NCI-H460 (cell line): ENCODE data around the gene ARHGAP26. TPM values are rescaled to one million over a fixed set of nuclear protein-coding genes. Genes with fewer than 3 reads are reported as not detected.

Experiments used
- DNase-seq: peaks from one replicate; pipeline ENCODE4 v3.0.0-alpha.2; 2016; ENCODE audit warnings: low read depth; ENCODE audit errors: extremely low read depth
- total RNA-seq: library from RNA; depleted of rRNA; stranded (reverse); fragments of >200 nt; shearing (Covaris generic); gene quantifications from 2 replicates; pipeline ENCODE4 v1.2.3, GENCODE V29; 2014

The ARHGAP26 gene
- total RNA-seq, 1 experiment from 2014 or later, result 3.9 TPM

- no peak for DNase-seq
Measured at GRCh38 chr5:143222287-143223231, 452.4 kb downstream of the ARHGAP26 start.

DNA sequence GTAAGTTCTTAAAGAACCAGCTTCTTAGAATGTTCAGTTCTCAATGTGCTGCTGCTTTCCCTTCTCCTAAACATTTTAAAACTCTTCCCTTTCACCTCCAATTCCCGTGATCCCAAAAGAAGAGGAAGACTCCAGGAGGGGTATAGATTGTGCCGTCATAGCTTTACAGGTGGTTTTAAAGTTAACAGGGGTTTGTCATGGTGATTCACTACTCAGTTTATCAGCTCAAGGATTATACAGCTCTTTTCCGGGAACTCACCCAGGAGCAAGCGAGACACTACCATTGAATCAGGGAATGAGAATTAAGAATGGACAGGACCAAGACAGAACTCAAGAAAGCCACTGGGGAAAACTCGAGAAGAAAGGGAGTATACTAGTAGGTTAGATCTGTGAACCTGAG lies 454.5 kb downstream of the ARHGAP26 start:
- no peak for DNase-seq

GRCh38 chr5:143225511-143225910 lies 455.3 kb downstream of the ARHGAP26 start:
- no peak for DNase-seq

GRCh38 chr5:143226361-143226760 lies 456.2 kb downstream of the ARHGAP26 start:
- DNase-seq, result no peak

DNA sequence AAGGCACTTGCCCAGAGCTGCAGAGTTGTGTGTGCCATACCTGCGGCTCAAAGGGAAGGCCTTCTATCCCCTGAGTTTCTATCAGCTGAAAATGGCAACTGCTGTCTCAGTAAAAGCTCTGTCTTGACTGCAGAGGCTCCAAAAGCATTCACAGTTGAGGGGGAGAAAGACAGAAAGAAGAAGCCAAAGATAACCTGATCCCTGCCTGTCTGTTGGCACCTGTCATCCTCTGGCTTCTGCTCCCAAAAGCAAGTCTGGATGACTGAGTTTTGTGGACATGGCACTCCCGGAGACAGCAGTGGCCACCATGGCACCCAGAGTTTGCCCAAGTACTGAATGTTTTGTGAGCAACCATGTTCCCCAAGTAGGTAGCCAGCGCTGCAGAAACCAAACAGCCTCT lies 456.7 kb downstream of the ARHGAP26 start:
- no peak for DNase-seq

GRCh38 chr5:143227301-143227700 lies 457.1 kb downstream of the ARHGAP26 start:
- DNase-seq, result no peak

GRCh38 chr5:143228597-143229293 lies 458.6 kb downstream of the ARHGAP26 start:
- DNase-seq, result no peak

DNA sequence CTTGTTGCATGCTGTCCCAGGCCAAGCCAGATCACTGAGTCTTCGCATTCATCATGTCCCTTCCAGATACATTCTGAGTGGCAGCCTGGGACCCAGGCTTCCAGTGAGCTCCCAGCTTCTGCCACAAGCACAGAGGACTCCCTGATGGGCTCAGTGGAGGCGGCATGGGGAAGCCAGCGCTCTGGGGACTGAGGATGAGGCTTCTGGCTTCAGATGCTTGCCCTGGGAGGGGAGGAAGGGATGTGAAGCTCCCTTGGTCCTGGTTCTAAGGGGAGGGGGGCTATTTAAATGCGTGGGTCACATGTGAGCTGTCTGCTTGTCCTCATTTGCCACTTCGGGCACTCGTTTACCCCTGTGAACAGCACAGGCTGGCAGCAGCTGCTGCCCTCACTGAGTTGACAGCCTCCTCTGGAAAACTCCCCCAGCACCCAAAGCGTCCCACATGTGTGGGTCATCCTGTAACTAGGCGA lies 459.3 kb downstream of the ARHGAP26 start:
- DNase-seq, result no peak

DNA sequence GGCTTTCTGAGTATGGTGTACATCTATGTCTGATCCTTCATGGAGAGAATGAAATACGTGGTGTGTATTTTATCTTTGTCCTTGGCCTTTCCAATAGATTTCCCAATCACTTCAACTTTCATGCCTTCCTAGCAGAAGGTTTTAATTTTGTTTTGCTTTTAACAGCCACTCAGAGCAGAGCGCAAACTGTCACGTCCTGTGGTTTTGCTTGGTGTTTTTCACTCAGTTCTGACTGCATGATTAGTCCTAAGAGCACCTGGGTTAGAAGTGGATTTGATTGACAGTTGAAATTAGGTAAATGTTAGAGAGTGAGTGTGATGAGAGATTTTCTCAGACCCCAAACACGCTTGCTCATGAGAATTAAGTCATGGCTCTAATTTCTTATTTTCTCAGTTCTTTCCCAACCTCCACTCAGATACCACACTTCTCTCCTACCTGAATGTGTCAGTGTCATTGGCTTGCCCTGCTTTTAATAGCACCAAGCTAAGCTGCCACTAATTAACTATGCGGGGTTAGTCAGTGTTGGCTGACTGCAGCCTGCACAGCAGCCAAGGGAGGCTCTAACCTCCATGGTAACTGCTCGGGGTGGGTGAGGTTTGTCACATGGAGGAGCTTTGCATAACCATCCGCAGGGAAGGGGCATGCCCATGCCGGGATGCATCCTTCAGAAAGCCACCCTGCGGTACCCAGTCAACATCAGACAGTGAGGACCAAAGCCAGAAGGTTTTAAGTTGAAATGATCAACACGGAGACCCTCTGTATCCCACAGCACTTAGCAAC lies 459.9 kb downstream of the ARHGAP26 start:
- no peak for DNase-seq

DNA sequence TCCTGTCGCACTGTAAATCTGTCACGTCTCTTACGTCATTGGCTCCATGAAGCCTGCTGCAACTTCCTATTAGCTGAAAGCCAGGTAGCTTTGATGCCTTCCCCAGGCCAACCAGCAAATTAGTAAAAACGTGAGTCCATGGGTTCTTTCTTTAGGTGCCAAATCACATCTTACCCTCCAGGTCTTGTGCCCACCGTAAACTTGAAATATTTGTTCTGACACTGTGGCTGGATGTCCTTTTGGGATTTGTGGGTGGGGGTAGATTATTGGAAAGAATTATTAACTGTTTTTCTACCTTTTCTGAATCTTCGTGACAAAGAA lies 460.5 kb downstream of the ARHGAP26 start:
- DNase-seq, result no peak

- DNase-seq, result no peak
Measured at GRCh38 chr5:143231416-143231815, 461.2 kb downstream of the ARHGAP26 start.

DNA sequence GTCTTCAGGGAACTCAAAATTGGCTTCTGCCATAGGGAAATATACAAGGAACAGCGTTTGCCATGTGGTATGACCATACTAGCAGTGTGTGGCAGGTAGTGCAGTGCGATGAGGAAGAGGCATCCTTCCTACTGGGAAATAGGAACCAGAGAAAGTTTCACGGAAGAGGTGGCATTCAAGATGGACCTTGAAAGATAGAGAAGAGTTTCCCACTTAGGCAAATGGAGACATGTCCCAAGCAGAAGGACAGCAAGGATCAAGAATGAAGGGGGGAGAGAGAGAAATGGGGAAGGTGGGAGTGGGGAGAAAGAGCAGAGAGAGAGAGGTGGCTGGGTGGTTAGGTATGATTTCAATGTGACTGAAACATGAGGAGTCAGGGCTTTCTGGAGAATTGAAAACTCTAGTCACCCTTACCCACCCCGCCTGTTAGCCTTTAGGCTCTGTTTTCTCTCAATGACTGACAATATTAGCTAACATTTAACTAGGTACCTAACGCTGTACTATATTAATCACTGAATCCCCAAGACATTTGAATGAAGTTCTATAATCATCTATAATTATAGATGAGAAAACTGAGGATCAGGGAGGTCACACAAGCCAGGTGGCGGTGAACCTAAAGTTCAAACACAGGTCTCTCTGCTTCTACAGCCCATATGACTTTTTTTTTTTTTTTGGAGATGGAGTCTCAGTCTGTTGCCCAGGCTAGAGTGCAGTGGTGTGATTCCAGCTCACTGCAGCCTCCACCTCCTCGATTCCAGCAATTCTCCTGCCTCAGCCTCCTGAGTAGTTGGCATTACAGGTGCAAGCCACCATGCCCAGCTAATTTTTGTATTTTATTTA lies 462.0 kb downstream of the ARHGAP26 start:
- DNase-seq, result no peak

GRCh38 chr5:143233031-143233430 lies 462.9 kb downstream of the ARHGAP26 start:
- no peak for DNase-seq

DNA sequence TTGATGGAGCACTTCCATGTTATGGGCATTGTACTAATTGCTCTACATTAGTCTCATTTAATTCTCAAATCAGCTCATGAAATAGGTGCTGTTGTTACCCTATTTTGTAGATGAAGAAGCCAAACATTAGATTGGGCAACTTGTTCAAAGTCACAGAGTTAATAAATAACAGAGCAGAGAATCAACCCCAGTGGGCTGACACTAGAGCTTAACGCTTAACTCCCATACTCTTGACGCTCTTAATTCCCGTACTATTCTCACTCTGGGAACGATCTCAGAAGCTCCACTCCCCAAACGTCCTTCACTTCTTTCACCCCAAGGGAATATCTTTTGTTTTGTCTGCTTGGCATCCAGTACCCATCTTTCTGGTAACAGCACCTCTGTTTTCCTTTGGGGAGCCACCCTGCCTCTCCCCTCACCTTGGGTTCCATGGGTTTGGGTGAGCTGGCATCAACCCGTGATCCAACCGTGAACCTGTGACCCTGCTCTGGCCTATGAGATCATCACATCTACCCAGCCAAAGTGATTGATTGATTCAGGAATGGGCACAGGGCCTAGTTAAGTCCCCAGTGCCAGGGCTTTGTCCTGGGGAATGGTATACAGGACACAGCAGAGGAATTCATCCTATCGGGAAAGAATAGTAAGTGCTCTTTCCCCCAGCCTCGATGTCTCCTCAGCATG lies 464.1 kb downstream of the ARHGAP26 start:
- DNase-seq, result no peak

DNA sequence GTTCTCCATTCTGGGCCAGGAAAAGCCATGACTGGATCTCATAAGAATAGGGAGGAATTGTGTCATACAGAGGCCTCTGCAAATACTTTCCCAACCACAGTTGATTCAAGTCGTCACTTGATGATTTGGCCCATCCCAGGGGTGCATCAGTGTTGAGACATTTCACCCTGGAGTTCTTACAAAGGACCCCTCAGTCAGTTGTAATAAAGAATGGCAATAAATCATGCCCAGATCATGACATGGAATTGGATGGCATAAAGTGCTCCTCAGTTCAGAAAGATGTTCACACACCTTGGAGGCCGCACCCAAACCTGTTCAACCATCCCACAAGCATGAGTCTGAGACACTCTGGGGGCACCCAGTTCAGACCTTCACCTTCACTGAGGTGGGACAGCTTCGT lies 465.2 kb downstream of the ARHGAP26 start:
- no peak for DNase-seq

DNA sequence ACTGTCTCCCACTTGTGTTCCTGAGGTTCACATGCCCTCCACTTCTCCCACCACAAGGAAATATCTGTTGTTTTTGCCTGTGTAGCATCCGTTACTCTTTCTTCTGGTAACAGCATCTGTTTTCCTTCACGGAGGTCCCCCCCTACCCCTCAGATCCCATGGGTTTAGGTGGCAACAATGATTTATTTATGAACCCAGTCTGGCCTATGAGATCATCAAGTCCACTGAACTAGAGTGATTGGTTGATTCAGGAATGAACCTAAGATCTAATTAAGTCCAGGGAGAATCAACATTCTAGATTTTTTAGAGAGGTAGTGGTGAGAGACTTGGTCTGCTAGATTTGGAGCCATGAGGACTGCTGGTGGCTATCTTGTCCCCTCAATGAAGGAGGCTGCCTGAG lies 466.5 kb downstream of the ARHGAP26 start:
- DNase-seq, result no peak

- DNase-seq, result no peak
Measured at GRCh38 chr5:143237664-143238063, 467.5 kb downstream of the ARHGAP26 start.

- no peak for DNase-seq
Measured at GRCh38 chr5:143238620-143239019, 468.4 kb downstream of the ARHGAP26 start.

DNA sequence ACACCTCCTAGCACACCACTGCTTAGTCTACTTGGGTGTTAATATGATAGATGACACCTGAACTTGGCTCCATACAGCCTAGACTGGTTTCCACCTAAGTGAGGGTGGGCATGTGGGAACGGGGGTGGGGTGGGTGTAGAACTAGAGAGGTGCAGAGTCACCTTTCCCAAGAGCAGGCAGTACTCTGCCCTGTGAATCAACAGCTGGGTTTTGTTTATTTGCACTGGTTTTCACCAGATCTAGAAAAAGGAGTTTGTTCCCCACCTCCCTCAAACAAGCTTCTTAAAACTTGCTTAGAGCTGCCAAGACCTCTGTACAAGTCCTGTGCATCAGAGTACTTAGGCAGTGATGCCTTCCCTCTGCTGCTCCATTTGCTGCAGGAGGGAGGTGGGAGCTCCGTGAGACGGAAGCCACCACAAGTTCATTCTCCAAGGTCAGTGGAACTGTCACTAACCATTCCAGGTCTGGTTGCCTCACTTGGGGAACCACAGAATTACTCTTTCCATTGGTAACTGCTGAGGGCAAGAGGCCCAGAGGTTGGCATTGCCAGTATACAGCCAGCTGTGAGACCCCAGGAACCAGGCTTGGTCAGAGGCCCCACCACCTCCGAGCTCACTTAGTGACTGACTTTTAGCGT lies 469.8 kb downstream of the ARHGAP26 start:
- DNase-seq, result no peak
